Sciatic nerve (tissue), 2 donors: Measurements from ENCODE around the gene DUSP8. TPM values are rescaled to one million over a fixed set of nuclear protein-coding genes. Genes with fewer than 3 reads are reported as not detected.
"Not testable (repeated sequence)": the region's sequence is repeated elsewhere in the genome, so short reads cannot be mapped to it uniquely, and the experiment has no call there.

ENCODE experiments used
- ATAC-seq: fragments of 200-7000 bp; cut with Tn5 transposase; one replicate; pipeline ENCODE4 v1.9.1; 2020; ENCODE audit warnings: mild to moderate bottlenecking, moderate library complexity
- DNase-seq: peaks from one replicate; pipeline ENCODE4 v3.0.0-alpha.2; 2020; ENCODE audit warnings: low spot score
- intact Hi-C: fragments of 100-400 bp; cut with DNase I; formaldehyde crosslinking; loops from one replicate; pipeline ENCODE4 v1.14.2; 2022
- total RNA-seq: library from RNA; stranded (reverse); fragmentation: NEBNext Ultra II Directional; extraction: Animal tissue kit (Norgen Biotek cat#: 25700); gene quantifications from one replicate; pipeline ENCODE4 v1.2.1, GENCODE V29; 2021
- donor health status: DM: no; HTN: no; CAD: no.
- donor health status: DM: no; HTN: no; CAD: no.

Gene DUSP8
- total RNA-seq, 1 donor from 2014 or later: 8.9 TPM

- ATAC-seq: no peak
- intact Hi-C loops: loop anchor here (10.0 kb wide), 1 partner anchor 385 kb away; no protein-coding TSS in a partner anchor
- DNase-seq: no peak
These were observed 17.9 kb upstream of the DUSP8 start for GRCh38 chr11:1589996-1590395.

- ATAC-seq, DNase-seq: not testable (repeated sequence)
- intact Hi-C loops: loop anchor here (10.0 kb wide), 1 partner anchor 385 kb away; no protein-coding TSS in a partner anchor
These were observed 17.3 kb upstream of the DUSP8 start for GRCh38 chr11:1589191-1589963.

GRCh38 chr11:1586699-1587098, 14.6 kb upstream of the DUSP8 start:
- no peak for DNase-seq
- intact Hi-C loops: loop anchor here (10.0 kb wide), 1 partner anchor 382 kb away; no protein-coding TSS in a partner anchor
- ATAC-seq: no peak

GRCh38 chr11:1584661-1585370, 12.7 kb upstream of the DUSP8 start, which contains the start of gene KRTAP5-1:
TSS of gene KRTAP5-1 (minus strand) at chr11:1585283. CDS start at chr11:1585249, 34 bp downstream.
- DNase-seq: not testable (repeated sequence)
- intact Hi-C loops: loop anchor here (10.0 kb wide), 1 partner anchor 380 kb away; no protein-coding TSS in a partner anchor

DNA sequence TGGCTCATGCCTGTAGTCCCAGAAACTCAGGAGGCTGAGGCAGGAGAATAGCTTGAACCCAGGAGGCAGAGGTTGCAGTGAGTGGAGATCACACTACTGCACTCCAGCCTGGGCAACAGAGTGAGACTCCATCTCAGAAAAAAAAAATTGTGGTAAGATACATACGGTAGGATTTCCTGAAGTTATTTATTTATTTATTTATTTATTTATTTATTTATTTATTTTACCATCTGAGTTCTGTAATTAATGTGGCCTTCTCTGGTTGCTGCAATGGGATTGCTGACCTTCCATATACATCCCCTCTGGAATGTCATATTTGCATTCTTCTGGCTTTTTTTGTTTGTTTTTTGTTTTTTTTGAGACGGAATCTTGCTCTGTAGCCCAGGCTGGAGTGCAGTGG, 10.8 kb upstream of the DUSP8 start:
- not testable (repeated sequence) for ATAC-seq, DNase-seq
- intact Hi-C loops: loop anchor here (10.0 kb wide), 1 partner anchor 378 kb away; no protein-coding TSS in a partner anchor

More at GRCh38 chr11:1584661-1585370, 12.7 kb upstream of the DUSP8 start, which contains the start of gene KRTAP5-1:
- not testable (repeated sequence) for ATAC-seq

GRCh38 chr11:1581976-1582375, 9.9 kb upstream of the DUSP8 start:
- intact Hi-C loops: loop anchor here (10.0 kb wide), 1 partner anchor 377 kb away; no protein-coding TSS in a partner anchor
- ATAC-seq (no peak), DNase-seq (no peak)

GRCh38 chr11:1576825-1577224, 4.8 kb upstream of the DUSP8 start:
- DNase-seq: no peak
- ATAC-seq: no peak
- intact Hi-C loops: no loop called here

DNA sequence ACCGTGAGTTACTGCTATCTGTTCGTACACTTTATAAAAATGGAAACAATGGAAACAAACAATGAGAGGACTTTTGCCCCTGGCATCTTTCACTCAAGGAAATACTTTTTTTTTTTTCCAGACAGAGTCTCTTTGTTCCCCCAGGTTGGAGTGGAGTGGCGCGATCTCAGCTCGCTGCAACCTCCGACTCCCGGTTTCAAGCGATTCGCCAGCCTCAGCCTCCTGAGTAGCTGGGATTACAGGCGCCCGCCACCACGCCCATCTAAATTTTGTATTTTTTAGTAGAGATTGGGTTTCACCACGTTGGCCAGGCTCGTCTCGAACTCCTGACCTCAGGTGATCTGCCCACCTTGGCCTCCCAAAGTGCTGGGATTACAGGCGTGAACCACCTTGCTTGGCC, 3.7 kb upstream of the DUSP8 start:
- DNase-seq, ATAC-seq: not testable (repeated sequence)
- intact Hi-C loops: loop anchor here (2.0 kb wide), 1 partner anchor 29 kb away; no protein-coding TSS in a partner anchor

DNA sequence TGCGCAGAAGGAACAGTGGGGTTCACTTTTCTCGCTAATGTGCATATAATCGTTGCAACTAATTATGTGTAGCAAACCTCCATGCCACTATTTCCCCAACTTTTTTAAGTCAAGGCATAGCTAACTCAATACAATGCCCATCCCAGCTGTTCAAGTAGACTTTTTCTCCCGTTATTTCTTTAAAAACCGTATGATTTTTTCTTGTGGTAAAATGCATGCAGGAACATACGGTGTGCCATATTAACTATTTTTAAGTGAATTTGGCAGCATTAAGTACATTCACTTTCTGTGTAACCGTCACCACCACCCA, 2.8 kb upstream of the DUSP8 start:
- intact Hi-C loops: loop anchor here (2.0 kb wide), 1 partner anchor 28 kb away; no protein-coding TSS in a partner anchor
- ATAC-seq (no peak), DNase-seq (no peak)

GRCh38 chr11:1574238-1574932, 2.3 kb upstream of the DUSP8 start:
- DNase-seq: peak; percentile 69
- peak; percentile 29 for ATAC-seq
- intact Hi-C loops: loop anchor here (2.0 kb wide), 1 partner anchor 28 kb away; no protein-coding TSS in a partner anchor

DNA sequence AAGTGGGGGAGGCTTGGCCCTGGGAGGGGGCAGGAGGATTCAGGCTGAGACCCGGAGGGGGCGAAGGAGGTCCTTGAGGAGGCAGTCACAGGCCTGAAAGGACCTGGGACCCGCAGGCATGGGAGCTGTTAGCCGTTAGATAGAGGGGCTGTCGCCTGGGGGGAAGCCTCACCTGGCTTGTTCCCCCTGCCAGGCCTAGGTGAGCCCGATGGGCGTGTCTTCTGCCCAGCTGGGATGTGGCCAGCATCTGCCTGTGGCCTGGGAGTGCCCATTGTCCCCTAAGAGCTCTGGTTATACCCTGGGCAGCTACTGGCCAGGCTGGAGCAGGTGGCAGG, 1.8 kb upstream of the DUSP8 start:
- ATAC-seq: peak; percentile 18
- intact Hi-C loops: loop anchor here (2.0 kb wide), 1 partner anchor 27 kb away; no protein-coding TSS in a partner anchor

DNA sequence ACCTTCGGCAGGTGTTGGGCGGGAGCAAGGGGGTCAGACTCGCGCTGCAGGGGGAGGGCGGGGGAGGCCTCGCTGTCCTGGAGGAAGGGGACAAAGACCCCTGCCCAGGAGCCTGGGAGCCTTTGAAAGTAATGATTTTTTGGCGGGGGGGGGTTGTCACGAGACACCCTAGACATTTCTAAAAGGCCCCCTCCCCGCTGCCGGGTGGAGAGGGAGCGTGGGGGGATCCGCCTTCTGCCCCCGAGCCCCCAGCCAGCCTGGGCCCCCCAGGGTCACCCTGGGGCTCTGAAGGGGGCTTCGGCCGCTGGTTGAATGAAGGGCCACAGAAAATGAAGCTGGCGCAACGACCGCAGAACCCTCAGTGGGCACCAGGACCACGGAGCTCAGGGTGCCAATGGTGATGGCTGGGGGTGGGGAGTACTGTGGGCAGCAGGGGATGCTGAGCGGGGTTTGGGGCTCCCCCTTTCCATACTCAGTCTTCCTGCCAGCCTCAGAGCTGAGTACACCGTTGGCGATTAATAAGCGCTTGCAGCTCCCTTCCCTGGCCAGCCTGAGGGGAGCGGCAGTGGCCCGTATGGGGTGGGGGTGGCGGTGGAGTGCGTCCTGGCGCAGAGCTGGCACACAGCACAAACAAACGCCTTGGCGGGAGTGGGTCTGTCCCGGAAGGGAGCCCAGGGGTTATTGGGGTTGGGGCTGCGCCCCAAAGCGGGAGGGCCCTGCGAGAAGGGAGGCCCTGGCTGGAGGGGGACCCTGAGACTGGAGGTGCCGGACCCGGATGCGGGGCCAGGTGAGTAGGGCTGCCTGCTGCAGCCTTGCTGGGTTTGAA, 1.2 kb upstream of the DUSP8 start:
- DNase-seq (peak; percentile 64), ATAC-seq (peak; percentile 18)
- intact Hi-C loops: no loop called here

More for the DNA sequence above, 1.8 kb upstream of the DUSP8 start:
- DNase-seq: peak; percentile 63

DNA sequence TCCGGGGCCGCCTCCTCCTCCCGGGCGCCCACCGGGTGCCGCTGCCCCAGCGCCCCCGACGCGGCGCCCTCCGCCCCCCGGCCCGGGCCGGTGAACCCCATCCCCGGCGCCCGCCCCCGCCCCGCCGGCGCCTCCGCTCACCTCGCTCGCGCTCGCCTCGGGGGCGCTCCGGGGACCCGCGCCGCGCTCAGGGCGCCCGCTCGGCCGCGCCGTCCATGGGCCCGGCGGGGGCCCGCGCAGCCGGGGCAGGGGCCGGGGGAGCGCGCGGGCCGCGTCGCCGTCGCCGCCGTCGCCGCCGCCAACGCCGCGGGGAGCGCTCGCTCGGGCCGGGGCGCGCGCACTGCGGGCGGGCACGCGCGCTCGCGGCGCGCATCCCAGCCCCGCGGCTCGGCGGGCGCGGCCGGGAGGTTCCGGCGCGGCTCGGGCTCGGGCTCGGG, 293 bp downstream of the DUSP8 start:
- DNase-seq: no peak
- ATAC-seq: no peak
- intact Hi-C loops: no loop called here

GRCh38 chr11:1570896-1571759, 943 bp downstream of the DUSP8 start:
- intact Hi-C loops: no loop called here
- DNase-seq (peak; percentile 68), ATAC-seq (peak; percentile 3)

DNA sequence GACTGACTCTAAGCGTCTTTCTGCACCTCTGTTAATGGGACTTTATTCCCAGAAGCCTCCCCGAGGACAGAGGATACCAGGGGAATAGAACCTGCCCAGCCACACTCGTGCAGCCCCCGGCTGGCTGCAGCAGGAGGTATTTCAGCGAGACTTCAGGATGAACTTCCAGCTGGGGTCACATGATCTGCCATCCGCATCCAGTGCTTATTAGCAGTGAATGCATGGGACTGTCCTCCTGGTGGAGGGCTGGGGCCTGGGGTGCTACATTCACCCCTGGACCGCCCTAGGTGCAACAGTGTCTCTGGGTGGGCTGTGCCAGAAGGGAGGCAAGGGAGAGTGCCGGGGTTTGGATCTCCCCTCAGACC, 1.6 kb downstream of the DUSP8 start:
- ATAC-seq (no peak), DNase-seq (no peak)
- intact Hi-C loops: no loop called here

DNA sequence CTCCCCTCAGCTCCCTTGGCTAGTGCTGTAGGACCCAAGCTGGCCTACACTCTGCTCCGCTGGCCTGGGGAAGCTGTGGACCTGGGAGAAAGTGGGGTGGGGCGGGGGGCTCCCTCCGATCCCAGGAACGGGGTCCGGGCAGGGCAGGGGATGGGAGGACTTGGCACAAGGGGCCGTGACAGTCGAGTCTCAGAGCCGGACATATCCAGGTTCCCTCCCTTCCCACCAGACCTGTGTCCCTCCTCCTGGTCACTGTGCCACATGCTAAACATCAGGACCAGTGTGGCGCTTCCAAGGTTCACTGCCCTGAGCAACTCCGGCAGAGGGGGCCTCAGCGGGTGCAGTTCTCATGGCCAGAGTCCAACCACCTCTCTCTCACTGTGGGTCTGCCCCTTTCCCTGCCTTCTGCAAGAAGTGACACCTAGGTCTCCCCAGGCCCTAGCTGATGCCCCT, 2.0 kb downstream of the DUSP8 start:
- DNase-seq (peak; percentile 64), ATAC-seq (no peak)
- intact Hi-C loops: no loop called here

DNA sequence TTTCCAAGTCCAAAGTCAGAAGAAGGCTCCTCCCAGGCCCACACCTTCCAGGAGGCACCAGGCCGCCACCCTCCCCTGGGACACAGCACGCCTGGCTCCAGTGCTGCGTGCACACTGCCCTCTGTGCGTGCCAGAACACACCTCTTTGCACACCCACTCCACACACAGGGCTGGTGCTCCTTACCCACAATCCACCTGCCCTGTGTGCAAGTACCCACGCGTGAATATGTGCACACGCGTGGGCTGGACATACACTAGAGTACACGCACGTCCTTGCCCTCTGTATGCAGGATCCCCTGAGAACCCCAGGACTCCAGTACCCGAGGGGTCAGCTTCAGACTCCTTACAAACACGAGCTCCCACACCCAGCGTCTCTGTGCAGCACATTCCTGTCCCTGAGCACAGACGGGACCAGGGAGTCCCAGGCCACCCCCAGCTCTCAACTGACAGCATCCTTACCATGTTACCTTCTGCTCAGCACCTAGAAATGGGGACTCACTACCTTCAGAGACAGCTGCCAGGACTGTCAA, 2.8 kb downstream of the DUSP8 start:
- ATAC-seq (no peak), DNase-seq (peak; percentile 61)
- intact Hi-C loops: no loop called here
